HG03460 (cell line): Measurements from ENCODE around the gene ZMIZ1.

ENCODE experiments used
- ATAC-seq: cut with Tn5 transposase; IDR thresholded peaks from one replicate; pipeline ENCODE4 v1.9.1; 2021; ENCODE audit not compliant: unreplicated experiment

Gene ZMIZ1

DNA sequence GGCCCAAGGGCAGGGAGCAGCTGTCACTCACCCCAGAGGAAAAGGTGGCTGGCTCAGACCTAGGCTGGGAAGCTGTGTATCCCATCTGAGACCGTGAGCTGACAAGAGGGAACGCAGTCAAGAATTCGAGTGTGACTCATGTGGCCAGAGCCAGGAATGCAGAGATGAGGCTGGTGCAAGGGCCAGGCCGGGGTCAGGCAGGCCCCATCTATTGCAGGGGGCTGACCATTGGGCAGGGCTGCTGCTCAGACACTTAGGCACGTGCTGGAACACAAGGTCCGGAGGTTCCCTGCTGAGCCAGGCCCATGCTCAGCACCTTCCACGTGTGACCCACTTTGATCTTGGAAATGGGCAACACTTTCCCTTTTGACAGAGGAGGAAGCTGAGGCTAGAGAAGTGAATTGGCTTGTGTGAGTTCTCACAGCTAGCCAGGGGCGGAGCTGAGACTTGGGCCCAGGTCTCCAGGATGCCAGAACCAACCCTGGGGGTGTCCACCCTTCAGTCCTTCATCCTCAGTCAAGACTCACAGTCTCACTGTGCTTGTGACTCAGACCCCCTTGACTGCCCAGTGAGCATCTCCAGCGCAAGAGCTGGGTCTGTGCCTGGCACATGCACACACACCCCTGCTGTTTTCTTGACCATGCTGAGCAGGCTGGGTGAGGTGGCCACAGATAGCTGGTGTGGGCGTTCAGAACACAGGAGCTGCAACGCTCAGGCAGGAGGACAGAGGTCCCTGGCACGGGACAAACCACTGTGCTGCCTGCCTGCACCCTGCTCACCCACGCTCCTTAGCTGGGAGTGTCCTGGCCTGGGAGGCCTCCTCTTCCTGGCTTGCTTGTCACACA is 230.9 kb downstream of the ZMIZ1 start:
- no peak for ATAC-seq

DNA sequence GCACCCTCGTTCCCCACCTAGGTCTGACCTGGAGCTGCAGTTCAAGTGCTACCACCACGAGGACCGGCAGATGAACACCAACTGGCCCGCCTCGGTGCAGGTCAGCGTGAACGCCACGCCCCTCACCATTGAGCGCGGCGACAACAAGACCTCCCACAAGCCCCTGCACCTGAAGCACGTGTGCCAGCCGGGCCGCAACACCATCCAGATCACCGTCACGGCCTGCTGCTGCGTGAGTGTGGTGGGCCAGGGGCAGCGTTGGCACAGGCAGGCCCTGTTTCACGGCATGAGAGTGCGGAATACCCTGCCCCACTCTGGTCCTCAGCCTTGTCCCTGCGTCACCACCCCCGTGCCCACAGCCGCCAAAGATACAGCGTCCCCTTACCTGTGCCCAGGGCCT is 231.9 kb downstream of the ZMIZ1 start:
- no peak for ATAC-seq

DNA sequence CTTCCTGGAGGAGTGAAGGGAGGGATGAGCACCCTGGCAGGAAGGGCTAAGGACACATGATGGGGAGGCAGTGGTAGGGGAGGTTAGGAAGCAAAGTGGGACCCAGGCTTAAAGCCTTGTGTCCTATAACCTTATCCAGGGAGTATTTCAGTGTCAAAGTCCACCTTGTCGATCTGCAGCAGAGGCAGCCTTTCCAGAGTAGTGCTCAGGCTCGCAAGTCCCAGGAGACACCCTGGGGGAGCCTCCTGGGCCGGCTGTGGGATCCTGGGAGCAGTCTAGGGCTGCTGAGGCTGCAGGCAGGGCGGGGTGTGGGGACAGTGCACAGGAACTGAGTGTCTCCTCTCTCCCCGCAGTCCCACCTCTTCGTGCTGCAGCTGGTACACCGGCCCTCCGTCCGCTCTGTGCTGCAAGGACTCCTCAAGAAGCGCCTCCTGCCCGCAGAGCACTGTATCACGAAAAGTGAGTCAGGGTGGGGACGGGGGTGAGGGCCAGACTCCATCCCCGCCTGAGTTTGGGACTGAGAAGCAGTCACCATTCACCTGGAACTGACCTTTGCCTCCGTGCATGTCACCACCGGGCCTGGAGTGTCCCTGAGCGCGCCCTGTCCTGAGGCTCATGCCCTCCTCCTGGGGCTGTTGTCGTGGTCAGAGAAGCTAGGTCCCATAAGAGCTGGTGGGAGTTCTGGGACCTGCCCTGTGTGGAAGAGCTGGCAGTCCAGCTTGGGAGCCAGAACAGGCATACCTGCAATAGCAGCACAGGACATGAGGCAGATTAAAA is 233.2 kb downstream of the ZMIZ1 start:
- no peak for ATAC-seq

DNA sequence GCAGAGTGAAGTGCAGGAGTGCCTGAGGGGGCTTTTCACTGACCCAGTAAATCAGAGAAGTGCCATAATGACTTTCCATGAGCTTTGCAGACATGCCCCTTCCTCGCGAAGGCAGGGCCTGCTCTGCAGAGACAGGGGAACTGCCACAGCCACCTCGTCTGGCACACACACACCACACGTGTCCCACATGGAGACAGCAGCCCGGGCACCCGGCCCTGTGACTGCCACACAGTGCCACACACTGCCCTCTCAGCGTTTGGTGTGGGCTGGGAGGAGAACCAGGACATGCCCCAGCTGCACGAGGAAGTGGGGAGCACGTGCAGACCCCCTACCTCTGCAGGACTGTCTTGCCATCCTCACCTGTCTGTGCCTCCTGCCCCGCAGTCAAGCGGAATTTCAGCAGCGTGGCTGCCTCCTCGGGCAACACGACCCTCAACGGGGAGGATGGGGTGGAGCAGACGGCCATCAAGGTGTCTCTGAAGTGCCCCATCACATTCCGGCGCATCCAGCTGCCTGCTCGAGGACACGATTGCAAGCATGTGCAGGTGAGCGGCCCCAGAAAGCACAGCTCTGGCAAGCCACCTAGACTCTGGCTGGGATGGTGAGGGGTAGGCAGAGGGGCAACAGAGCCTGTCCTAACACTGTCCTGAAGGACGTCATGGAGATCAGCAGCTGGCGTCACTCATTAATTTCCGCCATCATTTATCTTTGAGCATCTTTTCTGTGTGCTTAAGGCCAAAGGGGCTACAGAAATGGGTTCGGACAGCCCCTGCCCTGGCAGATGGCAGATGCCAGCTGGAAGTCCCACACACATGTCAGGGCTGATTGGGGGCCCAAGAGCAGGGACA is 235.1 kb downstream of the ZMIZ1 start:
- ATAC-seq = no peak

DNA sequence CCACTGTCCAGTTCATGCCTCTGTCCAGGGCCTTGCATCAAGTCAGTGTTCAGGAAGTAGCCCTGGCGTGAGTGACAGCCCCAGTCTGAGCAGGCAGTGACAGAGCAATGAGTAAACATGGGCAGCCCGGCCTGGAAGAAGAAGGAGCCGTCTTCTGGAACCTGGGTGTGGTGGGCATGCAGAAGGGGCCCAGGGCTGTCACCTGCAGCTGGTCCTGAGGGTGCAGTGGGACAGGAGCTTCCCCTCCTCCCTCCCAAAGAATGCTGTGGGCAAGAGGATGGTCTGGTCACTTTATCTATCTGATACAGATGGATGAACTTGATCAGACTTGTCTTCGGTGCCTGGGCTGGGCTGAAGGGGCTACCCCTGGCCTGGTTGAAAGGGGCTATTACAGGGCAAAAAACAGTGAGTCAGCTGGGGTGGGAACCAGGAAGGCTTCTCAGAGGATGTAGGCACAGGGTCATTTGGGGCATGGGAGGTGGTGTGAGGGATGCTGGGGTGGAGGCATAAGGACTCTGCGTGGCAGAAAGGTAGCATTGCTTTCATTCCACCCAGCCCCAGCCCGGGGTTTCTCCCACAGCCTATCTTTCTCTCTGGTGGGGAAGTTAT is 235.8 kb downstream of the ZMIZ1 start:
- no peak for ATAC-seq

DNA sequence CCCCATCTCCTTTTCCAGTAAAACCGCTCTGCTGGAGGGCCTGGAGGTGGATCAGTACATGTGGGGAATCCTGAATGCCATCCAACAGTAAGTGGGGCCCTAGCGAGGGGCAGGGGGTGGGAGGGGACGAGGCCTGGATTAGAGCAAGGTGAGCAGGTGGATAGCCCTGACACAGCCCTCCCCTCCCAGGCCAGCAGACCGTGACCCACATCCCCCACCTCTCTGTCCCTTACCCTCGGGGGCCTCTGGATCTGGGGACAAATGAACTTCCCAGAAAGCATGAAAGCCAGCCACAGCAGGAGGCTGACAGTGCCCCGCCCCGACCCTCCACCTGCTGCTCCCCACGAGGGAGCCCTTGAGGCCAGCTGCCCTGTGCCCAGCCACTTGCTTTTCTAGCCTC is 236.7 kb downstream of the ZMIZ1 start:
- ATAC-seq = no peak

DNA sequence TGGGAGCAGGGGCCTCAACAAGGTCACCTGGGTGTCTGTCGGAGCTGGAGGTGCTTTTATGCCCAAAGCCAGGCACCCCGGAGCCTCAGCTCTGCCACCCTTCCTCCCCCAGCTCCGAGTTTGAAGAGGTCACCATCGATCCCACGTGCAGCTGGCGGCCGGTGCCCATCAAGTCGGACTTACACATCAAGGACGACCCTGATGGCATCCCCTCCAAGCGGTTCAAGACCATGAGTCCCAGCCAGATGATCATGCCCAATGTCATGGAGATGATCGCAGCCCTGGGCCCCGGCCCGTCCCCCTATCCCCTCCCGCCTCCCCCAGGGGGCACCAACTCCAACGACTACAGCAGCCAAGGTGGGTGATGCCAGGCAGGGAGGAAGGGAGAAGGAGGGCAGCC is 237.2 kb downstream of the ZMIZ1 start:
- ATAC-seq = no peak

DNA sequence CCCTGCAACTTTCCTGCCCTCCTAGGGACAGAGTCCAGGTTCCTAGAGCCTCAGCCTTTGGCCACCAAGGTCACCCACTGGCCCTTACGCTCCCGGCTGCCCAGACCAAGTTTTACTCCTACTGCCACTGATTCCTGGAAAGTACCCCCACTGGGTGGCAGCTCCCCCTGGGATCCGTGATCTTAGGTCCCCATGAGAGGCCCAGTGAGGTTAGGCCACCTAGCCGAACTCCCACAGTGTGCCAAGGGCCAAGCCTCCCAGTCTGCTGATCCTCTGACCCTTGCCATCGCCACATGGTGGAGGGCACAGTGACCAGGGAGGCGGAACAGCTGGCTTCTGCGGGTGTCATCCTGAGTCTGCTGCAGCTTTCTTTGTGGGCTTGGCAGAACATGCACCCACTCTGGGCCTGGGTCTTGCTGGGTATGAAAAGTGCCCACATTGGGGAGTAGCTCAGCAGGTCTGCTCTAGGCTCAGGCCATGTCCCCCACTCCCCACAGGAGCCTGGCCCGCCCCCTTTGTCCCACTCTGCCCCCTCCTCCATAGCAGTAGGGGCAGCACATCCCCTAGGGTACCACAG is 238.0 kb downstream of the ZMIZ1 start:
- ATAC-seq = no peak

DNA sequence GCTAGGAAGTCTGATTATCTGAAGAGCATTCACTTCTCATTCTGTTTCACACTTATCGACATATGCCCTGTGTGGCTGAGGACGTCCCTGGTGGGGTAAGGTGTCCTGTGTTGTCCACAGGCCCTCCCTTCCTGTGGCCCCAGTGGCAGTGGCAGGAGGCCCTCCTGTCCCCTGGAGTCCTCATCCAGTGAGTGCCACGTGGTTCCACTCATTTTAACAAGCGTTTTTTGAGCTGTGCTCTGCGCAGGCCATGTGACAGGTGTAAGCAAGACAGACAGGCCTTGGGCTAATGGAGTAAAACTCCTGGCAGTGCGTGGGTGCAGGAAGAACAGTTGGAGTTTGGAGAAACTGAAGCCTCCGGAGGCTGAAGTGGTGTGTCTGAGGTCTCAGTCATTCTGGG is 239.2 kb downstream of the ZMIZ1 start:
- no peak for ATAC-seq

DNA sequence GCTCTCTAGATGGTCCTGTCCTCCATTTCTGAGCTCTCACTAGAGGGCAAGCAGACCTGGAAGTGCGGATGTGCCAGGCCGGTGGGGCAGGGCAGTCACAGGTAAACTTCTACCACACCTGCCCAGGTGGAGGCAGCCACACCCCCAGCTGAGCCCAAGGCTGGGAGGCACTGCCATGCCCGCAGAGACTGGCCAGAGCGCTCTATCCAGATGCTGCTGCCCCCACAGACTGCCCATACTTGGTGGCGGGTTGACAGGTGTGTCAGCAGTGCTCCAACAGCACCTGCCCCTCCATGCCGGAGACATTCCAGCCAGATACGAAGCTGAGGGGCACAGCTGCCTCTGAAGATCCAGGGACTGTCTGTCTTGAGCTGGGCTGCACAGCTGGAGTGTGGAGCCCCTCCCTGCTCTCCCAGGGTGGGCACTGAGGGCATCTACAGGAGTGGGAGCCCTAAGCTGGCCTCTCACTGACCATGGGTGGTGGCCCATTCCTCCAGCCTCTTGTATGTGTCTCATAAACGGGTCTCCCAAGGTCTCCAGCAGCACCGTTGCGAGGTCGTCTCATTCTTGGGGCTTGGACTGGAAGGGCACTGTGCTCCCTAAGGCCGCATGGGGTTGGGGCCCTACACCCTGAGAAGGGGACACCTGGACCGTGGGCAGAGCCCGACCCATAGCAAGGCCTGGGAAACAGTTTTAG is 240.4 kb downstream of the ZMIZ1 start:
- ATAC-seq = no peak

DNA sequence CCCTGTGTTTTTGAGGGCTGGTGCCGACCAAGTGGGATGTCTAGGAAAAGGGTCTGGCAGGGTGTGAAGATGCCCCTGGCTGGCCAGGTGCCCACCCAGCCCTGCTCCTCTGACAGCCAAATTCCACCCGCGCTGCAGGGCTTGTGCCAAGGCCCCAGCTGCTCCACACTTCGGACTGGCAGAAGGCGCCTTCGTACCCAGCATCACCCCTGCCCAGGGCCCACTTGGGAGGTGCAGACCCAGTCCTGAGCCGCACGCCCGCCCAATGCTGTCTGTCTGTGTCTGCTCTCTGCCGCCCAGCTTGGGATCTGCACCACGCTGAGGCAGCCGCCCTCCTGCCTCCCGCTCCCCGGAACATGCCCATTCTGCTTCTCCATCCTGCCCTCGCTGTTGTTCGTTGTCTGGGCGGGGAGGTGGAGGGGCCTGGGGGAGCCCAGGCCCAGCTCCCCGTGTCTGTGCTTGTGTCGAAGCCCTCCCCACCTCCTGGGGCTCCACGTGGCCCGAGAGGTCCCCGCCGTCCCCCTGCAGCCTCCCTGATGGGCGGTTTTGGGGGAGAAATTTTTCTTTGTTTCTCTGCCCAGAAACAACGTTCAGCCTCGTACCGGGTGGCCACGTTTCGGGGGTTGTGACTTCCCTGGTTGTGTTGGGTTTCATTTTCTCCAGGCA is 241.6 kb downstream of the ZMIZ1 start:
- ATAC-seq = no peak

DNA sequence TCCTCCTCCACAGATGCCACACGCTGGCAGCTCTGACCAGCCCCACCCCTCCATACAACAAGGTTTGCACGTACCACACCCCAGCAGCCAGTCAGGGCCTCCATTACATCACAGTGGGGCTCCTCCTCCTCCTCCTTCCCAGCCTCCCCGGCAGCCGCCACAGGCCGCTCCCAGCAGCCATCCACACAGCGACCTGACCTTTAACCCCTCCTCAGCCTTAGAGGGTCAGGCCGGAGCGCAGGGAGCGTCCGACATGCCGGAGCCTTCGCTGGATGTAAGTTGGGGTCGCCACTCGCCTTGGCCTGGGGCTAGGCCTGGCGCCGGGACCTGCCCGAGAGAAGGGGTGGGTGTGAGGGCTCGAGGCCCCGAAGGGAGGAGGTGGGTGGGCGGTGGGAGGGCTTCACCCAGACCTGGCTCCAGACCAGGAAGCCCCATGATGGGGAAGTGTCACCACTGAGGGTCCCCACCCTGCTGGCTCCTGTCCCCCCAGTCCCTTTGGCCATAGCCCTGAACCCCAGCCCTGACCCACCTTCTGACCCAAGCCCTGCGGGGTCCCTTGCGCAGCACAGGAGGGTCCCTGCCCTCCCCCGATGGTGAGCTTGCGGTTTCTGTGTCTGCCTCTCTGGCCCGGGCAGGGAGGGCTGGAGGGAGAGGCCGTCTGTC is 242.3 kb downstream of the ZMIZ1 start:
- ATAC-seq = no peak

DNA sequence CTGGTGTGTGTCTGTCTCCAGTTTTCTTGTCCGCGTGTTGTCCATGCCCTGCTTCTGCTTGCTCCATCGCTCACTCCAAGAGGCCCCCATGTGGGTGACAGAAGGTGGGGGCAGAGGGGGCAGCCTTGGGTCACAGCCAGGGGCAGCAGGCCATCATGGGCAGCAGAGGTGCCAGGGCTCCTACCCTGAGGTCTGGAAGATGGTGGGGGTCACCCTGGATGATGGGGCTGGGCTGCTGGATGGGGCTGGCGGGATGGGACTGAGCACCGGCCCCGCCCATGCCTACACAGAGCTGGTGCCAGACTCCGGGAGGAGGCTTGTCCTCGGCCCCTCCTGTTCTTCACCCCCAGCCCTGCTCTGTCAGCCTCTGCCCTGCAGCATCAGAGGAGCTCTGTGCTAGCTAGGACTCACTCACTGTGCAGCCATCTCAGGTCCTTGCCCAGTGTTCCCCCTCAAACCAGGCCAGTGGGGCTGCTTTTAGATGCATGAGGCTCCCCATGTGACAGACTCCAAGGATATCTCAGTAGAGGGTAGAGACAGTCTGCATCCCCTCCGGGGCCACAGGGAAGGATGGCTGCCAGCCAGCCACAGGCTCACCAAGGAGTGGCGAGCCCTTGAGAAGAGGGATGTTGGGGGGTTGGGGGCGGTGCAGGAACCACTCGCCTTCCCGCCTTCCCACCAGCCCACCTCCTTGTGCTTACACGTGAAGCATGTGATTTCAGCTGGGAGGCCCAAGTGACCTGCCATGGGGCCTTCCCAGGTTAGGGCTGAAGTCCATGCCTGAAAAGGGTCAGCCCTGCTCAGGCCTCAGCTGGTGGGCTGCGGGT is 243.0 kb downstream of the ZMIZ1 start:
- no peak for ATAC-seq

DNA sequence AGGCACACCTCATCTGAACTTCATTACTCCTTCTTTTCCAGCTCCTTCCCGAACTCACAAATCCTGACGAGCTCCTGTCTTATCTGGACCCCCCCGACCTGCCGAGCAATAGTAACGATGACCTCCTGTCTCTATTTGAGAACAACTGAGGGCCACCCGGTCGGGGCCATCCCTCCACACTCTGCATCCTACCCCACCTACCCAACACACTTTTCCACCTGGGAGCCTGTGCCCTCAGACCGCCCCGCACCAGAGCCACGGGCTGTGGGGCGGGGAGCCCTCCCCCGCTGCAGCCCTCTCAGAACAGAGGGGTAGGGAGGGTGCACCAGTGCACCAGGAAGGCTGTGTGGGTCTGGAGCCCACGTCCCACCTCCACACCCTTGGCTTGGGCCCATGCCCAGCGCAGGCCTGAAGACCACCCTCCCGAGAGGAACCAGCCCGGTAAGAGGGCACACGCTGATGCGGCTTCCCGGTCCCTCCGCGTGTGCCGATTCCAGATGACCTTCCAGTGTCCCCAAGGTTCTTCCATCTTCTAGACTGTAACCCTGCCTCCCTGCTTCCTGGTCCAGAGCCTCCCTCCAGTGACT is 243.9 kb downstream of the ZMIZ1 start:
- ATAC-seq = no peak

DNA sequence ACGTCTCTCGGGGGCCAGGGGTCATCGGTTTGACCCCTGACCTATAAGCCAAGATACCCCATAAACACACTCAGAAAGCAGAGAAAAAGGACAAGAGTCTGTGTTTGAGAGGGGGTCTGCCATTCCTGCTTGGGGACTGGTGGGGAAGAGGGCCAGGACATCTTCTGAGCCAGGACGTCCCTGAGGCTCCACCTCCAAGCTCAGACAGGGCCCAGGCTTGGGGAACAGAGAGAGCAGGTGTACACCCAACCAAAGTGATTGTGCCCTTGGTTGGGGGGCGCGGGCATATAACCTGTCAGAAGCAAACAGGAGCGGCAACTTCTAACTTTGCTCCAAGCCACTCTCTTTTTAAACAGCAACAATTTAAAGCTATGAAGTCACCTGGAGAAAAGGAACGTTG is 244.6 kb downstream of the ZMIZ1 start:
- no peak for ATAC-seq

DNA sequence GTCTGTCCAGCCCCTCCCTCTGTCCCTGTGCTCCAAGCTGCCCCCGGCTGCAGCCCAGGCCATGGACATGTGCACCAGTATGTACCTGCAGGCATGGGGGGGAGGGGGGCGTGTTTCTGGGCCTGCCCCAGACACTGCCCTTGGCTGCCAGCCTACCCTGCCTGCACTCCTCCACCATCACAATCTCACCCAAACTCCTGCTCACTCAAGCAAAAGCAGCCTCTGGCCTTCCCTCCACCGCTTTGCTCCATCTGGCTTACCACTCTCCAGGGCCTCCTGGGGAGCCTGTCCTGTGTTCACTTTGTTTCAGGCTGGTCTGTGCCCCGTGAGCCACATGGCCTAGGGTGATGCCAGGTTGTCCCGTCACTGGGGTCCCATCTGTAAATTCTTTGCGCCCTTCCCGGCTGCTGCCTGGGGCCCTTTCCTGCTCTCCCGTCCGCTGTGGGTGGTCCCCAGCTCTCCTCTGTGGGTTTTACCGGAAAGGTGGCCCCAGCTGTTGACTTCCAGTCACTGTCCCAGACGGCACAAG is 245.2 kb downstream of the ZMIZ1 start:
- ATAC-seq = no peak

DNA sequence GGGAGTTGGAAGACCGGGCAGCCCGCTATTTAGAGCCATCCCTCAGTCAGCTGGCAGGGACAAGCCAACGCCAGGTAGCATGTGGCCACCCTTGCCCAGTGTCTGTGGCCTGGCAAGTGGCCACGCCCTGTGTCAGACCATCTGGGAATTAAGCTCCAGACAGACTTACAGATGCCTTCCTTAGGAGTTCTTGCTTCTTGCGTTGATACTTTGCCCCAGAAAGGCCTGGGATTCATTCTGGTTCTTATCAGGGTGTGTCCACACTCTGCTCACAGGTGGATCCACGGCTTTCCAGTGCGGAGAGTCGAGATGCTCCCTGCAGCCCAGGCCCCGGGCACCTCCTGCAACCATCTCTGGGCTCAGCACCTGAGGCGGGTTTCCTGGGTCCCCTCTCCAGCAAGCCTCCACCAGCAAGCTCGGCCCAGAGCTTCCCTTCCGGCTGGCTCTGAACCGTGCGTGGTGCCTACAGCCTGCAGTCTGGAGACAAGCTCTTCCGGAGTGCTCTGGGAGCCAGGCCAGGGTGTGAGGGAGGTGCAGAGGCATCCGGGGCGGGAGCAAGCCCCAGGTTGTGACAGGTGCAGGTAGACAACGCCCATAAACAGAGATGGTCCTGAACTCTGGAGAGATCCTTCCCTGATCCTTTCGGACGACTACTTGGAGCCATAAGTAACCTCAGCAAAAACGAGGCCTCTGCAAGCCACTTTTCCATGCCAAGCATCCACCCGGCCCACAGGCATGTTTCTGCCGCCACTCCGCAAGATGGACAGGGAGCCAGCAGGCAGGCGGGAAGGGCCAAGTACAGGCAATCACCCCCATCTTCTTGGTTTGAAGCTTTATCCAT is 246.2 kb downstream of the ZMIZ1 start:
- no peak for ATAC-seq
